BJ (cell line): ENCODE results near the gene ZC3H4. TPM values are rescaled to one million over a fixed set of nuclear protein-coding genes. Genes with fewer than 3 reads are reported as not detected.

ENCODE experiments used
- CTCF ChIA-PET: fragments of 350-600 bp; formaldehyde crosslinking; extraction: SDS; loops from one replicate; lab custom pipeline; 2021; ENCODE audit warnings: antibody characterized with exemption, inconsistent platforms; lab: Yijun Ruan, JAX
- POLR2A ChIA-PET: fragments of 300-600 bp; sonication (Branson Sonifier 250); formaldehyde crosslinking; extraction: SDS; loops from one replicate; lab custom pipeline; 2021; ENCODE audit warnings: antibody characterized with exemption; lab: Charles Lee
- DNase-seq: peaks from one replicate; pipeline ENCODE4 v3.0.0-alpha.2; 2011; ENCODE audit warnings: low read depth
- H3K27me3 ChIP-seq: 2 replicates; pipeline ENCODE4 v1.6.0; 2011; ENCODE audit warnings: low read length; ENCODE audit not compliant: control insufficient read depth, insufficient read depth
- H3K36me3 ChIP-seq: 2 replicates; pipeline ENCODE4 v1.5.1; 2011; ENCODE audit warnings: low read length; ENCODE audit not compliant: control insufficient read depth, insufficient read depth
- H3K4me3 ChIP-seq: 2 replicates; pipeline ENCODE4 v1.5.1; 2011; ENCODE audit warnings: low read depth, mild to moderate bottlenecking, control low read depth, low read length
- polyA plus RNA-seq: library from polyadenylated mRNA; depleted of rRNA; stranded (reverse); fragments of >200 nt; gene quantifications from 2 replicates; pipeline ENCODE4 v1.2.3, GENCODE V29; 2011
- TF ChIP-seq, protein P1 (sequence below): IDR thresholded peaks from 2 replicates; pipeline ENCODE4 v1.5.1; 2011; ENCODE audit warnings: low read depth, mild to moderate bottlenecking, control low read depth, inconsistent platforms, low read length, moderate library complexity; ENCODE audit not compliant: insufficient read depth

ZC3H4 gene
- polyA plus RNA-seq, 1 experiment, result 4.3 TPM

GRCh38 chr19:47157431-47158321 lies 44.1 kb upstream of the ZC3H4 start:
- no peaks in the 10 kb centered on the region for H3K27me3 ChIP-seq
- CTCF ChIA-PET, result interaction anchor here (0.9 to 23.3 kb wide), 11 partner anchors 9 to 145 kb away, joined by 3 to 339 read pairs (median 4); no protein-coding TSS in a partner anchor
- H3K36me3 ChIP-seq, result peaks cover 5% of the 10 kb centered on the region
- POLR2A ChIA-PET, result interaction anchor here (1.0 kb wide), 1 partner anchor 86 kb away, joined by 5 read pairs; no protein-coding TSS in a partner anchor
- TF ChIP-seq, protein P1, sequence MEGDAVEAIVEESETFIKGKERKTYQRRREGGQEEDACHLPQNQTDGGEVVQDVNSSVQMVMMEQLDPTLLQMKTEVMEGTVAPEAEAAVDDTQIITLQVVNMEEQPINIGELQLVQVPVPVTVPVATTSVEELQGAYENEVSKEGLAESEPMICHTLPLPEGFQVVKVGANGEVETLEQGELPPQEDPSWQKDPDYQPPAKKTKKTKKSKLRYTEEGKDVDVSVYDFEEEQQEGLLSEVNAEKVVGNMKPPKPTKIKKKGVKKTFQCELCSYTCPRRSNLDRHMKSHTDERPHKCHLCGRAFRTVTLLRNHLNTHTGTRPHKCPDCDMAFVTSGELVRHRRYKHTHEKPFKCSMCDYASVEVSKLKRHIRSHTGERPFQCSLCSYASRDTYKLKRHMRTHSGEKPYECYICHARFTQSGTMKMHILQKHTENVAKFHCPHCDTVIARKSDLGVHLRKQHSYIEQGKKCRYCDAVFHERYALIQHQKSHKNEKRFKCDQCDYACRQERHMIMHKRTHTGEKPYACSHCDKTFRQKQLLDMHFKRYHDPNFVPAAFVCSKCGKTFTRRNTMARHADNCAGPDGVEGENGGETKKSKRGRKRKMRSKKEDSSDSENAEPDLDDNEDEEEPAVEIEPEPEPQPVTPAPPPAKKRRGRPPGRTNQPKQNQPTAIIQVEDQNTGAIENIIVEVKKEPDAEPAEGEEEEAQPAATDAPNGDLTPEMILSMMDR, result no peak
- no peak for DNase-seq
- H3K4me3 ChIP-seq, result no peak overlapping the region

DNA sequence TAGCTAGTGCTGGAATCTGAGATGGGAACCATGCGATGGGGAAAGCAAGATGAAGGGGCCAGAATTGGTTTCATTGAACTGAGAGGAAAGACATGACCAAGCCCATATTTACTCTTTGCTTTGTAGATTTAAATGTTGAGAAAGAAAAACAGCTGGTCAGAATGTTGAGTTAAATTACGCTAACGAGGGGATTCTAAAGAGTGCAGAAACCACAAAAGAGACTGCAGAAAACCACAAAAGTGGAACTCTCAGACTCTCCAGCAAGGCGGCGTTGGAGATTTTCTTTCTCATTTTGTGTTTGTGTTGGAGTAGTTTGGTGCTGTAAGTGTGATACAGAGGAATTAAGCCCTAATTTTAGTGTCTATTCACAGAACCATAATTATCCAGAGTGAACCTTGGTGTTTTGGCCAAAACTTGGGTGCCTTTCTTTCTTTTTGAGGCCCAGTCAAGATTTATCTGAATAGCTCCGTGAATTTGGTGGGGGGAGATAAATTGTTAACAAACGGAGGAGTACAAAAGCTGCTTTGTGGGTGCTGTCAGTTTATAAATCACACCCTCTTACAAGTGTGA lies 43.4 kb upstream of the ZC3H4 start:
- TF ChIP-seq, protein P1, result no peak
- CTCF ChIA-PET, result interaction anchor here (0.7 to 23.3 kb wide), 12 partner anchors 9 to 144 kb away, joined by 3 to 339 read pairs (median 4); no protein-coding TSS in a partner anchor
- H3K4me3 ChIP-seq, result no peak overlapping the region
- DNase-seq, result no peak
- POLR2A ChIA-PET, result interaction anchor here (1.0 kb wide), 1 partner anchor 87 kb away, joined by 5 read pairs; no protein-coding TSS in a partner anchor
- H3K36me3 ChIP-seq, result peaks cover 6% of the 10 kb centered on the region
- no peaks in the 10 kb centered on the region for H3K27me3 ChIP-seq

DNA sequence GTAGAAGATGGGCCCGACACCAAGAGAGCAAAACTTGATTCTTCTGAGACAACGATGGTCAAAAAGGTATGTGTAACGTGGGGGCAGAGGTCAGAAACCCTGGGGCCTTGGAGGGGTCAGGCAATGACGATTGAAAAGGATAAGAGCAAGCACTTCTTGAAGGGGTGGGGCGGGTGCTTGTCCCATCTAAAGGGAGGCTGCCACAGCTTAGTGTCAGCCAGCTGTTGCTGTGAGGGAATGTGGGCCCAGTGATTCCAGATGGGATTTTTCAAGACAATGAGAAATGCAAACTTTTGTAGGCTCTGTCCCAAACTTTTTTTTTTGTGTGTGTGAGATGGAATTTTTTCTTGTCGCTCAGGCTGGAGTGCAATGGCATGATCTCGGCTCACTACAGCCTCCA lies 41.6 kb upstream of the ZC3H4 start:
- Histone ChIP-seq H3K4me3 (no peak overlapping the region), H3K27me3 (no peaks in the 10 kb centered on the region), H3K36me3 (peaks cover 9% of the 10 kb centered on the region)
- ChIA-PET CTCF (interaction anchor here (0.6 to 23.3 kb wide), 6 partner anchors 10 to 1252 kb away, joined by 3 to 339 read pairs (median 3); partner anchors contain the start of gene SAE1), POLR2A (no interaction called here)
- TF ChIP-seq, protein P1, result no peak
- no peak for DNase-seq

GRCh38 chr19:47153266-47153665 lies 39.7 kb upstream of the ZC3H4 start:
- no peak overlapping the region for H3K4me3 ChIP-seq
- ChIA-PET CTCF (interaction anchor here (3.1 to 23.3 kb wide), 2 partner anchors 8 to 92 kb away, joined by 6 to 339 read pairs; no protein-coding TSS in a partner anchor), POLR2A (no interaction called here)
- peaks cover 6% of the 10 kb centered on the region; the same call in 1 of the 2 replicates for H3K36me3 ChIP-seq
- TF ChIP-seq, protein P1, result no peak
- no peak for DNase-seq
- H3K27me3 ChIP-seq, result no peaks in the 10 kb centered on the region

- TF ChIP-seq, protein P1, result no peak
- Histone ChIP-seq H3K36me3 (peaks cover 6% of the 10 kb centered on the region; the same call in 1 of the 2 replicates), H3K4me3 (no peak overlapping the region), H3K27me3 (no peaks in the 10 kb centered on the region)
- DNase-seq, result no peak
- ChIA-PET CTCF (interaction anchor here (0.5 to 23.3 kb wide), 2 partner anchors 26 to 93 kb away, joined by 7 to 339 read pairs; no protein-coding TSS in a partner anchor), POLR2A (no interaction called here)
Measured at GRCh38 chr19:47152632-47153031, 39.1 kb upstream of the ZC3H4 start.
